Activated naive CD8-positive, alpha-beta T cell treated with anti-CD3 and anti-CD28 coated beads, Interleukin-2, amount 10 ng/mL, durations not matched to agents 7 days and 5 days (primary cell): ENCODE results near the gene ENPP3. TPM values are rescaled to one million over a fixed set of nuclear protein-coding genes. Genes with fewer than 3 reads are reported as not detected.

Source experiments
- ATAC-seq: fragments of 150-1000 bp; cut with Tn5 transposase; one replicate; pipeline ENCODE4 v1.10.0; 2021; ENCODE audit warnings: low read depth, moderate library complexity
- POLR2A ChIA-PET: fragments of 350-600 bp; sonication (Branson Sonifier 250); formaldehyde crosslinking; loops from one replicate; lab custom pipeline; 2021; ENCODE audit warnings: antibody characterized with exemption; lab: Charles Lee
- DNase-seq: peaks from one replicate; pipeline ENCODE4 v3.0.0; 2021
- H3K27ac Mint-ChIP-seq: one replicate; pipeline ENCODE4 v1.8.0; 2022; ENCODE audit warnings: mild to moderate bottlenecking, mixed read lengths
- H3K27me3 Mint-ChIP-seq: one replicate; pipeline ENCODE4 v1.8.0; 2022; ENCODE audit warnings: mild to moderate bottlenecking, moderate library complexity, mixed read lengths
- H3K36me3 Mint-ChIP-seq: one replicate; pipeline ENCODE4 v1.8.0; 2021; ENCODE audit warnings: mild to moderate bottlenecking, mixed read lengths
- H3K4me1 Mint-ChIP-seq: one replicate; pipeline ENCODE4 v1.8.0; 2021; ENCODE audit warnings: mixed read lengths
- H3K4me3 Mint-ChIP-seq: one replicate; pipeline ENCODE4 v1.8.0; 2022; ENCODE audit warnings: mild to moderate bottlenecking, moderate library complexity, mixed read lengths
- H3K9me3 Mint-ChIP-seq: one replicate; pipeline ENCODE4 v1.8.0; 2021; ENCODE audit warnings: mixed read lengths
- total RNA-seq, 2 experiments: library from RNA; stranded (reverse); gene quantifications; one replicate each; pipeline ENCODE4 v1.2.3, GENCODE V29; 2021

Gene ENPP3
- under 1 TPM; 0.36 to 0.96 TPM for total RNA-seq

DNA sequence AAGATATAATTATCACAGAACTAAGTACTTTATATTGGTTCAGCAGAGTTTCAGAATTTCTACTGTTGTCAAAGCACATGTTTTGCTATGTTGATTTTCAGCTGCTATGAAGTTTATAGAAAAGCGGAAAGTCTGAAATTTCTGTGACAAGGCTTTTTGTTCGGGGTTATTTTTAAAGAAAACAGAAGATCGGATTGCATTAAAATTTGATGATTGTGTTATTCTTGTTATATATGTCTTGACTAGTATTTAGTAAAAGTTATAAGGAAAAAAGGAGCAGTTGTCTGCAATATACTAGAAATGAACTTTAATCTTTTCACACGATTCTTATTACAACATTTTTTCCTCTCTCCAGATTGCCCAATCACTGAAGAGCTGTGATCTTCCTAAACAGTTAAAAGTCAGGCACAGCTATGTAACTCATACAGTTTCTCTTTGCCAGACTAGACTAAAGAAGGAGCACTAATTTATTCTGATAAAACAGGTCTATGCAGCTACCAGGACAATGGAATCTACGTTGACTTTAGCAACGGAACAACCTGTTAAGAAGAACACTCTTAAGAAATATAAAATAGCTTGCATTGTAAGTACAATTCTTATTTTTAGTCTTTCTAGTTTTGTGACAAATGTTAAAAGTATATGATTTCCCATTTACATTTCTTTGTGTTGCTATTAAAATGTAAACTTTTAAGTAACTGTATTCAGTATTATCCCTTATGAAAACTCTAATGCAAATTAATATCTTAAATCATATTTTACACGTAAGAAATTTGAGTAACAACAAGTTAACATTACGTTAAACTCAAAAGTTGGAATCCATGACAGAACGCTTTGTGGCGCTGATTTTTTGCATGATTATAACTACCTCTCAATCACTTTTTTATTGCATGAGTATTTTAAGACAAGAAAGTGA, at the start of gene ENPP3:
TSS of gene ENPP3 (plus strand) at position 423 of the 913 bp plus-strand sequence. CDS start at position 506, 83 bp downstream.
- ATAC-seq (no peak), DNase-seq (no peak)
- Mint-ChIP-seq H3K36me3 (no peaks in the 10 kb centered on the region), H3K4me1 (no peaks in the 10 kb centered on the region), H3K9me3 (peaks cover 1% of the 10 kb centered on the region), H3K27me3 (peaks cover 4% of the 10 kb centered on the region), H3K27ac (no peak within 1 kb of the TSS), H3K4me3 (no peak within 1 kb of the TSS)
- POLR2A ChIA-PET: interaction anchor here (1.6 kb wide), 1 partner anchor 9 kb away, joined by 4 read pairs; no protein-coding TSS in a partner anchor

DNA sequence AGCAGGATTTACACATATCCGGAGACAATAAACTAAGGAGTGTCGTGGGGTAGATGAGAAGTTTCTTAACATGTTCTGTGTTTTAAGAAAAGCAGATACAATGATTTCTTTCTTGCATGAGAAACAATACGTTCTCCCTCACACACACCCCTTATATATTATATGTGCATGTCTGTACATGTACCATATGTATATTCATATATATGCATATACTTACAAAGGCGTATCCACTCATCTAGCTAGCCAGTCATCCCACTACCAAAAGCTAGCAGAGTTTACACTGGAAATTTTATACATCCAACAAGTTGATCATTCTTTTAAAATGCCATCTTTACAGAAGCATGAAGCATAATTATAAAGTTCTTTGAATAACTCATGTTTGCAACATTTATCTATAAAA, 49.2 kb upstream of the ENPP3 start:
- Mint-ChIP-seq H3K27me3 (no peaks in the 10 kb centered on the region), H3K4me1 (no peaks in the 10 kb centered on the region), H3K27ac (no peak overlapping the region), H3K4me3 (no peak overlapping the region), H3K9me3 (no peaks in the 10 kb centered on the region), H3K36me3 (peaks cover 20% of the 10 kb centered on the region)
- no peak for DNase-seq
- ATAC-seq: no peak
- POLR2A ChIA-PET: no interaction called here

DNA sequence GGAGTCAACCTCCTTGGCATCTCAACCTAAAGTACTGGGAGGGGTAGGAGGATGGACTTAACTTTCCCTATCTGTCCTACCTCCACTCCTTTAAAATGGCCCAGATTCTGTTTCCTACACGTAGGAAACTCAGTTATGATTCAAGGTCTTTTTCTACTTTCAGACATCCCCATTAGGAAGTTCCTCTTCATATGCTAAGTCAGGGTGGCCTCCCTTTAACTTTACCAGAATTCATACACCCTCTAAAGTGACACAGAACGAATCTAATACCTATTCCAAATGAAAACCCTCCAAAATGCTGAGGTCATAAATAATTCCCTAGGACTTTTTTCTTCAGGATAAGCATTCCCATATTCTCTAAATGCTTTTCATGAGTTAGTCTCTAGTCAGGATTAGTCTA, 48.5 kb upstream of the ENPP3 start:
- ATAC-seq: no peak
- H3K27me3 Mint-ChIP-seq: no peaks in the 10 kb centered on the region
- H3K9me3 Mint-ChIP-seq: no peaks in the 10 kb centered on the region
- H3K4me3 Mint-ChIP-seq: no peak overlapping the region
- no peak overlapping the region for H3K27ac Mint-ChIP-seq
- no peaks in the 10 kb centered on the region for H3K4me1 Mint-ChIP-seq
- POLR2A ChIA-PET: no interaction called here
- H3K36me3 Mint-ChIP-seq: peaks cover 20% of the 10 kb centered on the region
- DNase-seq: no peak

DNA sequence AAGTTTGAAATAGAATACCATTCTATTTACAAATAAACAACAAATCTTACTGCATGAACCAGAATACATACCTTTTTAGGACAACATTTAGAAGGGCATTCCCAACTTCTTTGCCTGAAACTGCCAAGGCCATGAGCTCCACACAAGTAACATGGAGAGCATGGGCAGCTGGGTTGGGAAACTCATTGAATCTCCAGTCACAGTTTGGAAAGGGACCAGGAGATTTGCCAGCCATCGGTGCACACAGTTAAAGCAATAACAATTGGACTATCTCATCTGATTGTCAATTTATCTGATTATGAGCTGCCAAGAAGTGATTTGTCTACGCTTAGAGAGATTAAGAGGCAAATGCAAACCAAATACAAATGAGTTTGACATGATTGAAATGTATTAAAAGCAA, 44.2 kb upstream of the ENPP3 start:
- Mint-ChIP-seq H3K4me1 (no peaks in the 10 kb centered on the region), H3K36me3 (peaks cover 19% of the 10 kb centered on the region), H3K4me3 (no peak overlapping the region), H3K9me3 (no peaks in the 10 kb centered on the region), H3K27ac (no peak overlapping the region), H3K27me3 (no peaks in the 10 kb centered on the region)
- DNase-seq (no peak), ATAC-seq (no peak)
- POLR2A ChIA-PET: no interaction called here

- no peak for ATAC-seq
- Mint-ChIP-seq H3K9me3 (no peaks in the 10 kb centered on the region), H3K4me1 (no peaks in the 10 kb centered on the region), H3K27me3 (no peaks in the 10 kb centered on the region), H3K36me3 (peaks cover 22% of the 10 kb centered on the region), H3K4me3 (no peak overlapping the region), H3K27ac (no peak overlapping the region)
- DNase-seq: no peak
- POLR2A ChIA-PET: no interaction called here
Observed at GRCh38 chr6:131594074-131594473, 43.0 kb upstream of the ENPP3 start.

- POLR2A ChIA-PET: no interaction called here
- ATAC-seq (no peak), DNase-seq (no peak)
- Mint-ChIP-seq H3K4me3 (no peak overlapping the region), H3K27ac (no peak overlapping the region), H3K36me3 (peaks cover 23% of the 10 kb centered on the region), H3K4me1 (no peaks in the 10 kb centered on the region), H3K9me3 (no peaks in the 10 kb centered on the region), H3K27me3 (no peaks in the 10 kb centered on the region)
Observed at GRCh38 chr6:131597446-131597845, 39.7 kb upstream of the ENPP3 start.

DNA sequence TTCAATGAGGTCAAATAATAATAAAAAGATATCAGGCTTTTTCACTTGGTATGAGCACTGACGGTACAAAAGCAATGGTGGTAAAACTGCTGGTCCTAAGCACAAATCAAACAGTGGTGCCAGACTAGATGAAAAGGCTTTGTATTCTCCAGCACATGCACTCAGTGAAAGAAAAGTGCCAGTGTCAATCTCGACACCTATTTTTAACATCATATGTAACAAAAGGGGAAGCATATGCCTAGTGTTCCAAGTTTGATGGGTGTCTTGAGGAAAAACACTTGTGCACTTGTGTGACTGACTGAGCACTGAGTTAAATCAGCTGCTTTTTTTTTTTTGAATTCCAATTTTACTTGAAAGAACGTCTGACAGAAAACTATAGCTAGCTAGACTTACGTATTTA, 36.4 kb upstream of the ENPP3 start:
- Mint-ChIP-seq H3K27ac (no peak overlapping the region), H3K36me3 (peaks cover 19% of the 10 kb centered on the region), H3K4me3 (no peak overlapping the region), H3K27me3 (no peaks in the 10 kb centered on the region), H3K4me1 (no peaks in the 10 kb centered on the region), H3K9me3 (no peaks in the 10 kb centered on the region)
- no peak for ATAC-seq
- DNase-seq: no peak
- POLR2A ChIA-PET: no interaction called here

- no peaks in the 10 kb centered on the region for H3K4me1 Mint-ChIP-seq
- DNase-seq (no peak), ATAC-seq (no peak)
- H3K4me3 Mint-ChIP-seq: no peak overlapping the region
- POLR2A ChIA-PET: no interaction called here
- no peaks in the 10 kb centered on the region for H3K9me3 Mint-ChIP-seq
- no peaks in the 10 kb centered on the region for H3K27me3 Mint-ChIP-seq
- H3K27ac Mint-ChIP-seq: no peak overlapping the region
- peaks cover 22% of the 10 kb centered on the region for H3K36me3 Mint-ChIP-seq
Observed at GRCh38 chr6:131602781-131603312, 34.3 kb upstream of the ENPP3 start.

- peaks cover 21% of the 10 kb centered on the region for H3K36me3 Mint-ChIP-seq
Observed at GRCh38 chr6:131613296-131613925, 23.7 kb upstream of the ENPP3 start.

DNA sequence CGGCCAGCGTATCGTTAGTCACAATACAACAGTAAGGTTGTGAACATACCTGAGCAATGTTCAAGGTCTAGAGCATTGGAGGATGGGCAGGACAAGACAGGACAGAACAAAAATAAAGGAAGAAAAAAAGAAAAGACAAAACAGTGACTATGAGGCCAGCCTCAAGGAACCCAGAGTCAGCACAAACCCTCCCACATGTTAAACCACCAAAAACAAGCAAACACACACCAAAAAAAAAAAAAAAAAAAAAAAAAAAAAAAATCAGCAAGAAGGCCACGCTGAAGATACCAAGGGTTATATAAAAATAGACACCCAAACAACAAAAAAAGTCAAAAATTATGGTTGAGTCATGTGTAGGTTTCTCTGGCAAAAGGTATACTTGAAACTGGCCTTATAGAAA, 21.8 kb upstream of the ENPP3 start:
- no peak overlapping the region for H3K27ac Mint-ChIP-seq

More at GRCh38 chr6:131613296-131613925, 23.7 kb upstream of the ENPP3 start:
- no peaks in the 10 kb centered on the region for H3K9me3 Mint-ChIP-seq
- H3K27ac Mint-ChIP-seq: no peak overlapping the region
- ATAC-seq (no peak), DNase-seq (no peak)
- no peaks in the 10 kb centered on the region for H3K4me1 Mint-ChIP-seq
- H3K27me3 Mint-ChIP-seq: no peaks in the 10 kb centered on the region
- POLR2A ChIA-PET: interaction anchor here (0.6 kb wide), 1 partner anchor 1543 kb away, joined by 6 read pairs; no protein-coding TSS in a partner anchor
- H3K4me3 Mint-ChIP-seq: no peak overlapping the region

GRCh38 chr6:131627724-131628682, 9.1 kb upstream of the ENPP3 start, which contains the start of gene MED23:
MED23 (minus strand) TSS chr6:131628242; CDS start chr6:131628049, 193 bp downstream.
- peaks cover 3% of the 10 kb centered on the region for H3K36me3 Mint-ChIP-seq
- H3K4me1 Mint-ChIP-seq: peaks cover 16% of the 10 kb centered on the region
- DNase-seq (peak; percentile 98), ATAC-seq (peak; percentile 93)
- H3K27ac Mint-ChIP-seq: peak within 1 kb of the TSS; percentile 85
- POLR2A ChIA-PET: interaction anchor here (0.7 to 1.7 kb wide), 7 partner anchors 8 to 429 kb away, joined by 3 to 11 read pairs (median 3); partner anchors contain the start of gene ENPP3
- no peaks in the 10 kb centered on the region for H3K9me3 Mint-ChIP-seq
- H3K27me3 Mint-ChIP-seq: no peaks in the 10 kb centered on the region
- H3K4me3 Mint-ChIP-seq: peak within 1 kb of the TSS; percentile 94

More for the DNA sequence above, 21.8 kb upstream of the ENPP3 start:
- Mint-ChIP-seq H3K36me3 (peaks cover 20% of the 10 kb centered on the region), H3K9me3 (no peaks in the 10 kb centered on the region), H3K4me3 (no peak overlapping the region), H3K4me1 (no peaks in the 10 kb centered on the region), H3K27me3 (no peaks in the 10 kb centered on the region)
- no peak for ATAC-seq
- DNase-seq: no peak
- POLR2A ChIA-PET: no interaction called here

- Mint-ChIP-seq H3K4me3 (peak overlapping the region; percentile 57), H3K27ac (no peak overlapping the region), H3K36me3 (peaks cover 3% of the 10 kb centered on the region), H3K4me1 (peaks cover 16% of the 10 kb centered on the region), H3K9me3 (no peaks in the 10 kb centered on the region), H3K27me3 (no peaks in the 10 kb centered on the region)
- POLR2A ChIA-PET: interaction anchor here (0.7 to 1.7 kb wide), 5 partner anchors 9 to 429 kb away, joined by 3 to 11 read pairs (median 4); partner anchors contain the start of gene ENPP3
- no peak for ATAC-seq
- no peak for DNase-seq
Observed at GRCh38 chr6:131628726-131629125, 8.4 kb upstream of the ENPP3 start.
